GM10266 (cell line): ENCODE results near the gene RNF223.

Source experiments
- DNase-seq: peaks from one replicate; pipeline ENCODE4 v3.0.0; 2012; ENCODE audit errors: extremely low spot score
- CTCF ChIP-seq: IDR thresholded peaks from 2 replicates; pipeline ENCODE4 v1.5.1; 2012; ENCODE audit warnings: mild to moderate bottlenecking, low read depth; ENCODE audit not compliant: control insufficient read depth, insufficient read depth; ENCODE audit errors: missing control alignments

RNF223 gene

DNA sequence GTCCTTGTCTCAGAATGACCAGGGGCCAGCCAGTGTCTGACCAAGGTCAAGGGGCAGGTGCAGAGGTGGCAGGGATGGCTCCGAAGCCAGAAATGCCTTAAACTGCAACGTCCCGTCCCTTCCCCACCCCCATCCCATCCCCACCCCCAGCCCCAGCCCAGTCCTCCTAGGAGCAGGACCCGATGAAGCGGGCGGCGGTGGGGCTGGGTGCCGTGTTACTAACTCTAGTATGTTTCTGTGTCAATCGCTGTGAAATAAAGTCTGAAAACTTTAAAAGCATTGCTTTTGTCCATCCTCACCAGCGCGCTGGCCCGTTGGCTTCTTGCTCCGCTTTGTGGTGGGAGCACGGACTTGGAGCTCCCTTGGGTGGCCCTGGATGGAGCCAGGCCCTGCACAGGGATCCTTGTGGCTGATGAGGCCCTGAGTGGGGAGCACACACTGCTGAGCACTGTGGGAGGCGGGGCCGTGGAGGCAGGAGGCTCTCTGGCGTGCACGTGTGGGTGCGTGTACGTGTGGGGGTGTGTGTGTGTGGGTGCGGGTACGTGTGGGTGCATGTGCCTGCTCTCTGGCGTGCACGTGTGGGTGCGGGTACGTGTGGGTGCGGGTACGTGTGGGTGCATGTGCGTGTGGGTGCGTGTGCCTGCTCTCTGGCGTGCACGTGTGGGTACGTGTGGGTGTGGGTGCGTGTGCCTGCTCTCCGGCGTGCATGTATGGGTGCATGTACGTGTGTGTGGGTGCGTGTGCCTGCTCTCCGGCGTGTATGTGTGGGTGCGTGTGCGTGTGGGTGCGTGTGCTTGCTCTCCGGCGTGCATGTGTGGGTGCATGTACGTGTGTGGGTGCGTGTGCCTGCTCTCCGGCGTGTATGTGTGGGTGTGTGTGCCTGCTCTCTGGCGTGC, 18.0 kb downstream of the RNF223 start:
- no peak for DNase-seq
- no peak for TF ChIP-seq CTCF

DNA sequence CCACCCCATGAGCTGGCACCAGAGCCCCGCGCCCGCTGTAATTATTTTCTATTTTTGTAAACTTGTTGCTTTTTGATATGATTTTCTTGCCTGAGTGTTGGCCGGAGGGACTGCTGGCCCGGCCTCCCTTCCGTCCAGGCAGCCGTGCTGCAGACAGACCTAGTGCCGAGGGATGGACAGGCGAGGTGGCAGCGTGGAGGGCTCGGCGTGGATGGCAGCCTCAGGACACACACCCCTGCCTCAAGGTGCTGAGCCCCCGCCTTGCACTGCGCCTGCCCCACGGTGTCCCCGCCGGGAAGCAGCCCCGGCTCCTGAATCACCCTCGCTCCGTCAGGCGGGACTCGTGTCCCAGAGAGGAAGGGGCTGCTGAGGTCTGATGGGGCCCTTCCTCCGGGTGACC, 19.1 kb downstream of the RNF223 start:
- DNase-seq: no peak
- TF ChIP-seq CTCF: no peak

- no peak for DNase-seq
- TF ChIP-seq CTCF: no peak
Measured at GRCh38 chr1:1054099-1054700, 19.9 kb downstream of the RNF223 start.

- TF ChIP-seq CTCF: no peak
- no peak for DNase-seq
Measured at GRCh38 chr1:1053682-1054081, 20.4 kb downstream of the RNF223 start.

DNA sequence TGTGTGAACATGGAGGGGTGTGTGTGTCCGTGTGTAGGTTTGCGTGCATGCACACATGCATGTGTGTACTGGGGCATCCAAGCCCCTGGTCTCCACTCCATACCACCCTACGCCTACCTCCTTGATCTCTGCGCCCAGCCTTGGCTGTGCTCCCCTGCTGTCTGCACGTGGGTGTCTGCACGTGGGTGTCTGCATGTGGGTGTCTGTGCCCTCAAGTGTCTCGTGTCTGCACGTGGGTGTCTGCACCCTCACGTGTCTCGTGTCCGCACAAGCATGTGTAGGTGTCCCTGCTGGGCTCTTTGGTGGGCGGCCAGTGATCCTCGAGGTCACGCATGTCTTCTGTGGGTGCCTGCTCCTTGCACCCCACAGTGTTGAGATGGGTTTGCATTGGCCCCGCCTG, 21.1 kb downstream of the RNF223 start:
- no peak for DNase-seq
- TF ChIP-seq CTCF: no peak

DNA sequence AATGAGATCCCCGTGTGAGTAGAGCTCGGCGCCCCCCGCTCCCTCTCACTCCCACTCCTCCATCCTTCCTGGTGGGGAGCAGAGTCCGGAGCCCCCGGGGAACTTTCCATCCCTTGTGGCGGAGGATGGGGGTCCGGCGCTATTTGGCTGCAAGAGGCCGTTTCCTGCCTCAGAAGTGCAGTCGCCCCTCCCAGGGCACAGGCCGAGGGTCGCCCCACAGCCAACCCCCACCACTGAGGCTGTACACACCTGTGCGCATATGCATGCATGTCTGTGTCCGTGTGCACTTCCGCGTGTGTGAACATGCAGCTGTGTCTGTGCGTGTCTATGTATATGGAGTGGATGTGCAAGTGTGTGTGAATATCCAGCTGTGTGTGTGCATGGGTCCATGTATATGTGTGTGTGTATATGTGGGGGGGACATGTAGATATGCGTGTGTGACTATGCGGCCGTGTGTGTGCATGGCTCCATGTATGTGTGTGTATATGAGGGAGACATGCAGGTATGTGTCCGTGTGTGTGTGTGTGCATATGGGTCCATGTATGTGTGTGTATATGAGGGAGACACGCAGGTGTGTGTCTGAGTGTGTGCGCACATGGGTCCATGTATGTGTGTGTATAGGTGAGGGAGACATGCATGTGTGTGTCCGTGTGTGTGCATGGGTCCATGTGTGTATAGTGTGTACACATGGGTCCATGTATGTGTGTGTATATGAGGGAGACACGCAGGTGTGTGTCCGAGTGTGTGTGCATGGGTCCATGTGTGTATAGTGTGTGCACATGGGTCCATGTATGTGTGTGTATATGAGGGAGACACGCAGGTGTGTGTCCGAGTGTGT, 21.9 kb downstream of the RNF223 start:
- no peak for TF ChIP-seq CTCF
- no peak for DNase-seq
